Measurements from ENCODE around the gene SRD5A1. TPM values are rescaled to one million over a fixed set of nuclear protein-coding genes. Genes with fewer than 3 reads are reported as not detected.

Gene SRD5A1
- polyA plus RNA-seq, 4 donors: 7.5 to 16.6 (median 11.9) TPM

DNA sequence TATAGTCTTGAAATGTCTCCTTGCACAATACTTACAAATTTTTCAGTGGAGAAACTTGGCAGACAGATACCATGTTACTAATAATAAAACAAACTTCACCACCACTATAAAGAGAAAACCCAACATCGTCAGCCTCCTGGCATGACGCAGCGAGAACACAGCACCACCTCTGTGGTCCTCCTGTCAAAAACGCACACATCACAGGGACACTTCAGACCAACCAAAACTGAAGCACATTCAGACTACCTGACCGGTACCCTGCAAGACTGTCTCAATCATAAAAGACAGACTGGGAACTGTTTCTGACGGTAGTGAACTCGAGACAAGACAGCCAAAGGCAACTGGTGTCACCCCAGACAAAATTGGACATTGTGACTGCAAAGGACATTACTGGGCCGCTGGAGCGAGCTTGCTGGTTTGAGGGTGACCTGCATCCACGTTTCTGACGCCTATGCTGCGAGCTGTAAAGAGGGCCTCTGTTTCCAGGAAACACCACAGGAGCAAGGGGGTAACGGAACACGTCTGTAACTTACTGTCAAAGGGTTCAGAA is 34.8 kb upstream of the SRD5A1 start:
- no peaks in the 10 kb centered on the region for H3K4me1 ChIP-seq (ENCODE audit: control insufficient read depth in 3 of 3, insufficient read depth in 2 of 3, low read depth in 1 of 3, low read length in 2 of 3)
- DNase-seq: no peak
- peaks cover 10 to 44% (median 22%) of the 10 kb centered on the region in 3 donors for H3K36me3 ChIP-seq (ENCODE audit: control insufficient read depth in 3 of 3, insufficient read depth in 2 of 3, low read depth in 1 of 3, low read length in 3 of 3)
- H3K27me3 ChIP-seq (ENCODE audit: control insufficient read depth in 3 of 3, insufficient read depth in 3 of 3, low read length in 3 of 3): no peaks in the 10 kb centered on the region
- 82 to 92% (median 85%) methylated on average over 14 of the region's 14 CpGs for WGBS, 3 donors
- FAIRE-seq: no peak
- peaks cover 0 to 2% of the 10 kb centered on the region in 2 donors for H3K9me3 ChIP-seq (ENCODE audit: control insufficient read depth in 2 of 2, insufficient read depth in 1 of 2, low read depth in 1 of 2, low read length in 1 of 2)
- no peak overlapping the region for H3K4me3 ChIP-seq (ENCODE audit: low read depth in 1 of 3, low read length in 3 of 3)
- H3K27ac ChIP-seq (ENCODE audit: low read depth in 1 of 3, low read length in 2 of 3): no peak overlapping the region

DNA sequence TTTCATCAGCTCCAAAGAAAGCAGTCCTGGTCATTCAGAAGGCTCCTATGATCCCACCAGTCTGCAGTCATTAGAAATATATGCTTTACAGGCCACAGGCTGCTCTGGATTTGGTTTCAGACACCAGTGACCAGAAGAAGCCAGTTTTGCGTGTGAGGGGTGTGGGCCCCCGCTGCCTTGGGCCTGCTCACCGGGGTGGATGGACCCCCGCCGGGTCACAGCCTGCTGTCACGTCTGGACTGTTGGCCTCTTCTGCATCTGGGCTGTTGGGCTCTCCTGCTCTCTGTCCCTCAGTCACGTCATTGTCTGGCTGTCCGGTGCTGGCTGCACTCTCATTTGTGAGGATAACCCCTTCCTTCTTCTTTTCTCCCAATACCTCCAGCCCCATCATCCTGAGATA is 33.5 kb upstream of the SRD5A1 start:
- Histone ChIP-seq H3K9me3 (ENCODE audit: control insufficient read depth in 2 of 2, insufficient read depth in 1 of 2, low read depth in 1 of 2, low read length in 1 of 2) (no peaks in the 10 kb centered on the region), H3K36me3 (ENCODE audit: control insufficient read depth in 3 of 3, insufficient read depth in 2 of 3, low read depth in 1 of 3, low read length in 3 of 3) (peaks cover 10 to 55% (median 27%) of the 10 kb centered on the region in 3 donors), H3K27ac (ENCODE audit: low read depth in 1 of 3, low read length in 2 of 3) (no peak overlapping the region), H3K4me1 (ENCODE audit: control insufficient read depth in 3 of 3, insufficient read depth in 2 of 3, low read depth in 1 of 3, low read length in 2 of 3) (no peaks in the 10 kb centered on the region), H3K27me3 (ENCODE audit: control insufficient read depth in 3 of 3, insufficient read depth in 3 of 3, low read length in 3 of 3) (no peaks in the 10 kb centered on the region), H3K4me3 (ENCODE audit: low read depth in 1 of 3, low read length in 3 of 3) (no peak overlapping the region)
- FAIRE-seq: no peak
- 93 to 97% (median 93%) methylated on average over 8 of the region's 8 CpGs for WGBS, 3 donors
- DNase-seq: no peak

DNA sequence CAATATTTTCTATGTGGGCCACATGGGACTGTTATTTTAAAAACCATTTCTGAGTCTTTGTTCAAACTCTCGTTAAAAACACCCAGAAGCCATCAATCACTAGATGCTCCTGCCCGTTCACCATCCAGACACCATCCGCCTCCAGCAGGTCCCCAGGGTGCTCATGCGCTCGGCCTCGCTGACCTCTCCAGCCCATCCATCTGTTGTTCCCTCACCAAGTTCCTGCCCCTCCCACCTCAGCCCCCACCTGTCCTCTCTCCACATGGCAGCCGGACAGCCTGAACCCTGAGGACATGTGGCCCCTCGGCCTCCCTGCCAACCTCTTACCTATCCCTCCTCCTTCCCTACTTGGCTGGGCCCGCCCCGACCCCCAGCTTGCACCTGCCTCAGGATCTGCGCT is 32.0 kb upstream of the SRD5A1 start:
- H3K27ac ChIP-seq (ENCODE audit: low read depth in 1 of 3, low read length in 2 of 3): no peak overlapping the region
- H3K36me3 ChIP-seq (ENCODE audit: control insufficient read depth in 3 of 3, insufficient read depth in 2 of 3, low read depth in 1 of 3, low read length in 3 of 3): peaks cover 14 to 64% (median 29%) of the 10 kb centered on the region in 3 donors
- FAIRE-seq: no peak

GRCh38 chr5:6601816-6602215 is 31.4 kb upstream of the SRD5A1 start:
- H3K9me3 ChIP-seq (ENCODE audit: control insufficient read depth in 2 of 2, insufficient read depth in 1 of 2, low read depth in 1 of 2, low read length in 1 of 2): no peaks in the 10 kb centered on the region
- H3K4me3 ChIP-seq (ENCODE audit: low read depth in 1 of 3, low read length in 3 of 3): no peak overlapping the region
- no peaks in the 10 kb centered on the region for H3K27me3 ChIP-seq (ENCODE audit: control insufficient read depth in 3 of 3, insufficient read depth in 3 of 3, low read length in 3 of 3)
- no peaks in the 10 kb centered on the region for H3K4me1 ChIP-seq (ENCODE audit: control insufficient read depth in 3 of 3, insufficient read depth in 2 of 3, low read depth in 1 of 3, low read length in 2 of 3)
- no peak for DNase-seq
- FAIRE-seq: no peak
- H3K36me3 ChIP-seq (ENCODE audit: control insufficient read depth in 3 of 3, insufficient read depth in 2 of 3, low read depth in 1 of 3, low read length in 3 of 3): peaks cover 14 to 66% (median 29%) of the 10 kb centered on the region in 3 donors
- H3K27ac ChIP-seq (ENCODE audit: low read depth in 1 of 3, low read length in 2 of 3): no peak overlapping the region
- WGBS, 3 donors: 95 to 96% (median 96%) methylated on average over 11 of the region's 11 CpGs

More for the DNA sequence above, 32.0 kb upstream of the SRD5A1 start:
- Histone ChIP-seq H3K4me1 (ENCODE audit: control insufficient read depth in 3 of 3, insufficient read depth in 2 of 3, low read depth in 1 of 3, low read length in 2 of 3) (no peaks in the 10 kb centered on the region), H3K27me3 (ENCODE audit: control insufficient read depth in 3 of 3, insufficient read depth in 3 of 3, low read length in 3 of 3) (no peaks in the 10 kb centered on the region), H3K9me3 (ENCODE audit: control insufficient read depth in 2 of 2, insufficient read depth in 1 of 2, low read depth in 1 of 2, low read length in 1 of 2) (no peaks in the 10 kb centered on the region), H3K4me3 (ENCODE audit: low read depth in 1 of 3, low read length in 3 of 3) (no peak overlapping the region)
- WGBS, 3 donors: 91 to 95% (median 95%) methylated on average over 11 of the region's 11 CpGs
- DNase-seq: no peak

DNA sequence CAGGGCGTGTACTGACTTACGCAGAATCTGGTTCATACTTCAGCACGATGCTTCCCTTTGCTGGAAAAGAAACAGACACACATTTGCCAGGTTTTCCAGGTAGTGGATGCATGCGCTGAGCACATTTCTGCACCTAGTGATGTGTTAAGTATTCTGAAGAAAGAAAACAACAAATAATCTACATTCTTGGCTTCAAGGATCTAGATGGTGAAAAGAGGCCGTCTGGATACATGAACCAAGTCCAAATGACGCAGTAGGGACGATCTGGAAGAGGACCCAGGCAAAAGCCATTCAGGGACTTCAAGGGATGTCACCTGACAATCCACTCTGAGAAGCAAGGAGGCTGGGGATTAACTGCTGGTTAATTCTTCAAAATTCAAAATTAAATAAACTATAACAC is 30.8 kb upstream of the SRD5A1 start:
- peaks cover 14 to 65% (median 31%) of the 10 kb centered on the region in 3 donors for H3K36me3 ChIP-seq (ENCODE audit: control insufficient read depth in 3 of 3, insufficient read depth in 2 of 3, low read depth in 1 of 3, low read length in 3 of 3)
- WGBS, 3 donors: 85 to 94% (median 93%) methylated on average over 7 of the region's 7 CpGs

DNA sequence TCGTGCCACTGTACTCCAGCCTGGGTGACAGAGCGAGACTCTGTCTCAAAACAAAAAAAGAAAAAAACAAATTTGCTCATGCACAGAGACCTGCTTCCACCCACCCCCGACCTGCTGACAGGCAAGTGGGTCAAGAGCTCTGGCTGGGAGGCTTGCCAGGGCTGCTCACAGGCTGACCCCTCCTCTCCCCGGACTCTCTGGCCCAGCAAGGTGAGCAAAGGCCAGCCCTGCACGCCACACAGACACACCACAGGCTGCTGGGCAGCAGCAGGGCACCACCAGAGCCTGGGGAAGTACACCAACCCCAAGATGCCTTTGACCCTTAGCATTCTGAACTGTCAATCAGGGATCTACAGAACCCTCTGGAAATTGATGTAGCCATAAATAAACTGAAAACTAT is 29.6 kb upstream of the SRD5A1 start:
- no peaks in the 10 kb centered on the region for H3K9me3 ChIP-seq (ENCODE audit: control insufficient read depth in 2 of 2, insufficient read depth in 1 of 2, low read depth in 1 of 2, low read length in 1 of 2)
- DNase-seq (no peak), FAIRE-seq (no peak)
- H3K4me3 ChIP-seq (ENCODE audit: low read depth in 1 of 3, low read length in 3 of 3): no peak overlapping the region
- 92 to 95% (median 93%) methylated on average over 4 to 5 of the region's 5 CpGs for WGBS, 3 donors
- H3K4me1 ChIP-seq (ENCODE audit: control insufficient read depth in 3 of 3, insufficient read depth in 2 of 3, low read depth in 1 of 3, low read length in 2 of 3): no peaks in the 10 kb centered on the region
- H3K27ac ChIP-seq (ENCODE audit: low read depth in 1 of 3, low read length in 2 of 3): no peak overlapping the region
- peaks cover 14 to 67% (median 34%) of the 10 kb centered on the region in 3 donors for H3K36me3 ChIP-seq (ENCODE audit: control insufficient read depth in 3 of 3, insufficient read depth in 2 of 3, low read depth in 1 of 3, low read length in 3 of 3)
- H3K27me3 ChIP-seq (ENCODE audit: control insufficient read depth in 3 of 3, insufficient read depth in 3 of 3, low read length in 3 of 3): no peaks in the 10 kb centered on the region

More for the DNA sequence above, 30.8 kb upstream of the SRD5A1 start:
- H3K4me3 ChIP-seq (ENCODE audit: low read depth in 1 of 3, low read length in 3 of 3): no peak overlapping the region
- H3K4me1 ChIP-seq (ENCODE audit: control insufficient read depth in 3 of 3, insufficient read depth in 2 of 3, low read depth in 1 of 3, low read length in 2 of 3): no peaks in the 10 kb centered on the region
- H3K27ac ChIP-seq (ENCODE audit: low read depth in 1 of 3, low read length in 2 of 3): no peak overlapping the region
- DNase-seq (no peak), FAIRE-seq (no peak)
- no peaks in the 10 kb centered on the region for H3K9me3 ChIP-seq (ENCODE audit: control insufficient read depth in 2 of 2, insufficient read depth in 1 of 2, low read depth in 1 of 2, low read length in 1 of 2)
- H3K27me3 ChIP-seq (ENCODE audit: control insufficient read depth in 3 of 3, insufficient read depth in 3 of 3, low read length in 3 of 3): no peaks in the 10 kb centered on the region

GRCh38 chr5:6604341-6604740 is 28.9 kb upstream of the SRD5A1 start:
- Histone ChIP-seq H3K27me3 (ENCODE audit: control insufficient read depth in 3 of 3, insufficient read depth in 3 of 3, low read length in 3 of 3) (no peaks in the 10 kb centered on the region), H3K36me3 (ENCODE audit: control insufficient read depth in 3 of 3, insufficient read depth in 2 of 3, low read depth in 1 of 3, low read length in 3 of 3) (peaks cover 18 to 73% (median 32%) of the 10 kb centered on the region in 3 donors), H3K9me3 (ENCODE audit: control insufficient read depth in 2 of 2, insufficient read depth in 1 of 2, low read depth in 1 of 2, low read length in 1 of 2) (no peaks in the 10 kb centered on the region), H3K27ac (ENCODE audit: low read depth in 1 of 3, low read length in 2 of 3) (no peak overlapping the region), H3K4me3 (ENCODE audit: low read depth in 1 of 3, low read length in 3 of 3) (no peak overlapping the region), H3K4me1 (ENCODE audit: control insufficient read depth in 3 of 3, insufficient read depth in 2 of 3, low read depth in 1 of 3, low read length in 2 of 3) (no peaks in the 10 kb centered on the region)
- DNase-seq (no peak), FAIRE-seq (no peak)
- WGBS, 3 donors: 86 to 94% (median 94%) methylated on average over 6 of the region's 6 CpGs

DNA sequence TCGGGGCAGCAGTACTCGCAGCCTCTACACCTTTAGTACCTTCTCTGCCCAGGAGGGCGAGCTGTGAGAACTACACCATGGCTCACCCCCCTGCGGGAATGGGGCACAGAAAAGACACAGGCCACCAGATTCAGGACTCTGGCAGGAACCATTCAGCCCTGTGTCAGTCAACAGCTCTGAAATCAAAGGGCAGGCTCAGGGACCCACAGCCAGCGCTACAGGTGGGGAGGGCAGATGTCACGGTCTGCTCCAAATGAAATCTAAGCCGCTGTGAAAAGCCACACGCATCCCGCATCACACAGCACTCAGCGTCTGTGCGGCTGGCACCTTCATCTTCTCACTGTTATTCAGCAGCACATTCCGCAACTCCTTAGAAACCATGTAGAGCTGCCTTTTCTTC is 28.3 kb upstream of the SRD5A1 start:
- no peak overlapping the region for H3K4me3 ChIP-seq (ENCODE audit: low read depth in 1 of 3, low read length in 3 of 3)
- H3K36me3 ChIP-seq (ENCODE audit: control insufficient read depth in 3 of 3, insufficient read depth in 2 of 3, low read depth in 1 of 3, low read length in 3 of 3): peaks cover 18 to 71% (median 31%) of the 10 kb centered on the region in 3 donors
- 95 to 97% (median 97%) methylated on average over 12 of the region's 12 CpGs for WGBS, 3 donors
- FAIRE-seq: no peak
- no peaks in the 10 kb centered on the region for H3K9me3 ChIP-seq (ENCODE audit: control insufficient read depth in 2 of 2, insufficient read depth in 1 of 2, low read depth in 1 of 2, low read length in 1 of 2)
- no peak overlapping the region for H3K27ac ChIP-seq (ENCODE audit: low read depth in 1 of 3, low read length in 2 of 3)
- DNase-seq: no peak
- no peaks in the 10 kb centered on the region for H3K27me3 ChIP-seq (ENCODE audit: control insufficient read depth in 3 of 3, insufficient read depth in 3 of 3, low read length in 3 of 3)
- H3K4me1 ChIP-seq (ENCODE audit: control insufficient read depth in 3 of 3, insufficient read depth in 2 of 3, low read depth in 1 of 3, low read length in 2 of 3): no peaks in the 10 kb centered on the region

Data from small intestine (tissue), 7 donors.